ENCODE measurements around the gene TMEM131.
A peak's percentile ranks its signal among the peaks of the same experiment; 100 is the strongest.

TMEM131 gene

DNA sequence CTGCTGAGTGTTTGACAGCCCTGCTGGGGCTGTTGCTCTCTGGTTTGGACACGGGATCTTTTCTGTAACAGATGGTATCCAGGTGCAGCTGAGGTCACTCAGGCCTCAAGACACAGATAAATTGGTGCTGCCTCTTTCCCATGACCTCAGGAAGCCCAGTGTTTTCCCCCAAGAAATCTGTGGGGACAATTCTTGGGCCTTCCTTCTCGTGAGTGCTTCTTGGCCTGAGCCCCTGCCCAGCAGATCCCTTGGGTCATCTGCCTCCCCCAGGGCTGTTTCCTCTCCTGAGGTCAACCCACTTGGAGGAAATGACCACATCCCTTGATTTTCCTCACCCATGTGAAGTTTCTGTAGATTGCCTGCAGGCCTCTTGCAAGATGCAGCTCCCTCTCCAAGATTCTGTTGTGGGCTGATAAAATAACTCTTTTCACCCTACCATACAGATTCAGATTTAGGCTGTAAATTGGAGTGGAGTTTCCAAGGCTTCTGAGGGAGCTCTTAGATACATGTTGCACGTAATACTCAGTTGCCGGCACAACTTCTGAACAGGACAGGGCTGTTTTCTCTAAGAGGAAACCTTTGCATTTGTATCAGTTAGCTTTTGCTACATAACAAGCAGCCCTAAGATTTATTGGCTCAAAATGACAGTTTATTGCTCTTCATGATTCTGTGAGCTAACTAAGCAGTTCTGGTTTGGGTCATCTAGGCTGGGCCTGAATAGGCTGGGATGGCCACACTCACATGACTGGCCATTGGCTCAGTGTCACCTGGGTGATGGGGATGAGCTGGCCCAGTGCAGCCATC lies 269.3 kb downstream of the TMEM131 start:
- peak in 1 of 2 donors; percentile 2 for DNase-seq
- peaks cover 0 to 13% of the 10 kb centered on the region in 2 donors for H3K27me3 ChIP-seq
- no peak overlapping the region for H3K27ac ChIP-seq
- H3K36me3 ChIP-seq, result no peaks in the 10 kb centered on the region
- H3K4me3 ChIP-seq, result no peak overlapping the region
- intact Hi-C loops (cut with DNase I; ENCODE audit: low total_unique reads), result no loop called here
- peaks cover 0 to 10% (median 0%) of the 10 kb centered on the region in 3 donors for H3K9me3 ChIP-seq
- H3K4me1 ChIP-seq, result no peaks in the 10 kb centered on the region
- no peak for TF ChIP-seq CTCF (IDR thresholded peaks at IDR 0.05)

- no peak overlapping the region for H3K4me3 ChIP-seq
- intact Hi-C loops (cut with DNase I; ENCODE audit: low total_unique reads), result no loop called here
- no peaks in the 10 kb centered on the region for H3K36me3 ChIP-seq
- peaks cover 0 to 3% (median 0%) of the 10 kb centered on the region in 3 donors for H3K9me3 ChIP-seq
- H3K27me3 ChIP-seq, result peaks cover 0 to 13% of the 10 kb centered on the region in 2 donors
- H3K4me1 ChIP-seq, result no peaks in the 10 kb centered on the region
- TF ChIP-seq CTCF (IDR thresholded peaks at IDR 0.05), result no peak
- H3K27ac ChIP-seq, result no peak overlapping the region
- DNase-seq, result no peak
Measured at GRCh38 chr2:97724946-97725688, 270.6 kb downstream of the TMEM131 start.

DNA sequence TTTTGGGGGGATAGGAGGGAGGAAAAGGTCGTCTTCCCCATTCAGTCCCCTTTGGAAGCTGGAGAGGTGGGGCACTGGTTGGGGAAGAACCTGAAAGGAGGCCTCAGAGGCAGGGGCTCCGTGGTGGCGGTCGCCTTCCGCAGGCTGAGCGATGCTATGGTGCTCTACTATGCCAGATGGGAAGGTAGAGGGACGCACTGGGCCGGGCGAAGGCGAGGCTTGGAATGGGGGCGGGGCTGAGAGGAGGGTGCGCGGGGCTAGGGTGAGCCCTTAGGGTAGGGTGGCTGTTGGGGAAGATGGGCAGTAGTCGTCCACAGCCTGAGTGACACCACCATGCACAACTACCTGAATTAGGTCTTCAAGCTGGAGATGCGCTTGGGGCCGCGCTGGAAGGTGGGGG lies 271.2 kb downstream of the TMEM131 start:
- DNase-seq, result no peak
- Histone ChIP-seq H3K4me1 (no peaks in the 10 kb centered on the region), H3K36me3 (no peaks in the 10 kb centered on the region), H3K27me3 (peaks cover 0 to 13% of the 10 kb centered on the region in 2 donors), H3K4me3 (no peak overlapping the region), H3K27ac (no peak overlapping the region), H3K9me3 (no peaks in the 10 kb centered on the region)
- TF ChIP-seq CTCF (IDR thresholded peaks at IDR 0.05), result no peak
- intact Hi-C loops (cut with DNase I; ENCODE audit: low total_unique reads), result no loop called here

GRCh38 chr2:97724073-97724410 lies 271.7 kb downstream of the TMEM131 start:
- TF ChIP-seq CTCF (IDR thresholded peaks at IDR 0.05), result no peak

GRCh38 chr2:97723156-97724072 lies 272.3 kb downstream of the TMEM131 start:
- no peaks in the 10 kb centered on the region for H3K36me3 ChIP-seq

More at GRCh38 chr2:97724073-97724410, 271.7 kb downstream of the TMEM131 start:
- H3K27me3 ChIP-seq, result peaks cover 0 to 13% of the 10 kb centered on the region in 2 donors
- no peak for DNase-seq
- no peaks in the 10 kb centered on the region for H3K36me3 ChIP-seq
- no peaks in the 10 kb centered on the region for H3K4me1 ChIP-seq
- intact Hi-C loops (cut with DNase I; ENCODE audit: low total_unique reads), result no loop called here
- H3K9me3 ChIP-seq, result no peaks in the 10 kb centered on the region
- H3K4me3 ChIP-seq, result no peak overlapping the region
- no peak overlapping the region for H3K27ac ChIP-seq

More at GRCh38 chr2:97723156-97724072, 272.3 kb downstream of the TMEM131 start:
- Histone ChIP-seq H3K27ac (no peak overlapping the region), H3K4me3 (no peak overlapping the region), H3K9me3 (no peaks in the 10 kb centered on the region), H3K4me1 (no peaks in the 10 kb centered on the region), H3K27me3 (peaks cover 0 to 13% of the 10 kb centered on the region in 2 donors)
- DNase-seq, result peak in 1 of 2 donors; percentile 1
- intact Hi-C loops (cut with DNase I; ENCODE audit: low total_unique reads), result no loop called here
- no peak for TF ChIP-seq CTCF (IDR thresholded peaks at IDR 0.05)

Measured in tibial artery (tissue), 4 donors.